HG02852 (cell line): ENCODE measurements around the gene MED14.
A peak's percentile ranks its signal among the peaks of the same experiment; 100 is the strongest.
"Not testable (repeated sequence)": the region's sequence is repeated elsewhere in the genome, so short reads cannot be mapped to it uniquely, and the experiment has no call there.

Experiments
- ATAC-seq: cut with Tn5 transposase; IDR thresholded peaks from one replicate; pipeline ENCODE4 v1.9.1; 2021; ENCODE audit warnings: mild to moderate bottlenecking, moderate library complexity; ENCODE audit not compliant: unreplicated experiment

Gene MED14

GRCh38 chrX:40735325-40736169, at the start of gene MED14:
TSS of gene MED14 (minus strand) at chrX:40735542. CDS start at chrX:40735412, 130 bp downstream.
- ATAC-seq, result peak; percentile 90

DNA sequence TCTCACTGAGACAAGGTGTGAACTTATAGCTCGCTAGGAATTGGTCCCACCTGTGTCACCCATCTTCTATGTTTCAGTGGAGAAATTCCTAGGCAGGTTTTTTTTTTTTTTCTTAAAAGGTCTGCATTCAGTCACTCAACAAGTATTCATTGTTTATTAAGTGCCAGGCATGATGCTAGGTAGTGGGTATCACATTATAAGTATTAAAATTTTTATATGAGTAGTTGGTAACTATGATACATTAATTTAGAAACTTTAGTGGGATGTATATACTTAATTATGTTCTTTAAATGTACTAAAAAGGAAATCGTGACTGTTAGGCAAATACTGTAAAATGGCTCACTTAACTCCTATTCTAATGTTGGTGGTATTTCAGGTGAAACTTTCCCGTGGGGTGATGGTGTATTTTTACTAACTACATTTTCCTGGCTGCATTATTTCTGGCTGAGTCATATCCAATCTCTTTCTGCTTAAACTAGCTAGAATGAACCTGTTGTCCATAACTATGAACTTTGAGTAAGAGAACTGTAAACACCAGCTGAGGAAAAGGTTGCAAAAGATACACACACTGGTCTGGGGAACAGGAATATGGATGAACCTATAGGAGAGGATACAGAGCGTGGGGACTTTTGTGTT, 49.3 kb upstream of the MED14 start:
- no peak for ATAC-seq

DNA sequence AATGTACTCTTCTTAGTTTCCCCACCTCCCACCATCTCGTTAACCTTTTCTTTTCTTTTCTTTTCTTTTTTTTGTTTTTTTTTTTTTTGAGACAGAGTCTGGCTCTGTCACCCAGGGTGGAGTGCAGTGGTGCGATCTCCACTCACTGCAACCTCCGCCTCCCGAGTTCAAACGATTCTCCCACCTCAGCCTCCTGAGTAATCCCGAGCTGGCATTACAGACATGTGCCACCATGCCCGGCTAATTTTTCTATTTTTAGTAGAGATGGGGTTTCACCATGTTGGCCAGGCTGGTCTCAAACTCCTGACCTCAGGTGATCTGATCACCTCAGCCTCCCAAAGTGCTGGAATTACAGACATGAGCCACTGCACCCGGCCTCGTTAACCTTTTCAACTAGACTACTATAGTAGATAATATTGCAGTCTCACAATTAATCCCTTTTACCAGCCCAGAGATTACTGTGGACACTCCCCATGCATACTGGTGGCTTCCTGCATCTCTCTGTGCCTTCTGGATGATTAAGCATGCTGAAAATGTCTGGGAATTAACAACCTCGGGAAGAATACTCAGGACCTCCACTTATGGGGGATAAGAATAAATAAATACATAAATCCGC, 47.4 kb upstream of the MED14 start:
- not testable (repeated sequence) for ATAC-seq

GRCh38 chrX:40780951-40781350, 45.6 kb upstream of the MED14 start:
- no peak for ATAC-seq

DNA sequence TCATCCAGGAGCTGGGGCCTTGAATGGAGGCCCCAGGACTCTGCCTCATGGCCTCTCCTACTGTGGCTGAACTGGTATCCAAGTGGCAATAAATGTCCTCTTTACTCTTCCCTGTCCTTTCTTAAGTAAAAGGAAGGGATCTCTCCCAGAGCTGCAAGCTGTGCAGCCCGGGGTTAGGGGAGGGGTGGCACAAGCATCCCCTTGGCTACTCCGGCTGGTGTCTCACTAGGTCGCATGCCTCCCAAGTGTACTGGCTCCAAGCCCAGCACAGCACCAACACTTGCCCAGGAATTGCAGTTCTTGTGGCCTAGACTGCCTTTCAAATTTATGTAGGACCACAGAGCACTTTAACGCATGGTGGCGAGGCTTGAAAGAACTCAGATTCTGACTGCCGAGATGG, 44.7 kb upstream of the MED14 start:
- no peak for ATAC-seq

DNA sequence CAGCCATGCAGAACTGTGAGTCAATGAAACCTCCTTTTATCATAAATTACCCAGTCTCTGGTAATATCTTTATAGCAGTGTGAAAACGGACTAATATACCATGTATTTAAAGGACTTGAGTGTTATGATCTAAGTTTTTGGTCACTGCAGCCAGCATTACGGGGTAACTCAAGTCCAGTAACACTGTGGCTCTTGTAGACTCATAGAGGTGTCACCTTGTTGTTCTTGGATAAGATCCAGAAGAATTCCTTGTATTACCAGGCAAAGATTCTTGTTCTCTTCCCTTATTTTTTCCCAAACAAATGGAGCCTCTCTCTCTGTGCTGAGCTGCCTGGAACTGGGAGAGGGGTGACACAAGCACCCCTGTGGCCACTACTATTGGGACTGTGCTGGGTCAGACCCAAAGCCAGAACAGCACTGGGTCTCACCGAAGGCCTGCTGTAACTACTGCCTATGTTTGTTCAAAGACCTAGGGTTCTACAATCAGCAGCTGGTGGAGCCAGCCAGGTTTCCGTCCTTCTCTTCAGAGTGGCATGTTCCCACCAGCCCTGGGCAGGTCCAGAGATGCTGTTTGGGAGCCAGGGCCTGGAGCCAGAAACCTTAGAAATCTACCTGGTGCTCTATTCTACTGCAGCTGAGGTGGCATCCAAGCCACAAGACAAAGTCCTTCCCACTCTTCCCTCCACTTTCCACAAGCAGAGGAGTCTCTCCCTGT, 43.7 kb upstream of the MED14 start:
- no peak for ATAC-seq

GRCh38 chrX:40773809-40774208, 38.5 kb upstream of the MED14 start:
- ATAC-seq, result no peak

DNA sequence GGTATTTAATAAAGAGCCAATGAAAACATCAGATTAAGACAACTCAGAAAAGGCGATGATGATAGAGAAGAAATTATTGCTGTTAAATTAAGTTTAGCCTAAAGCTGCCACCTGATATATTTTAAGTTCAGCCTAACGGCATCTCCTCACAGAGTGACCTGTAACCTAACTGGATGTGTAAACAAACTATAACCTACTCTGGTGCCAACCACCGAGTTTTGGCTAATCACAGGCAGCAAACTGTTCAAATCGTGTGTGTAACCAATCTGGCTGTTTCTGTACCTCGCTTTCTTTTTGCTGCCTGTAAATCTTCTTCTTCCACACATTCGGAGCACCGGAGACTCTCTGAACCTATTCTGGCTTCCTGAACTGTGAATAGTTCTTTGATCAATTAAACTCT, 37.8 kb upstream of the MED14 start:
- ATAC-seq, result no peak

DNA sequence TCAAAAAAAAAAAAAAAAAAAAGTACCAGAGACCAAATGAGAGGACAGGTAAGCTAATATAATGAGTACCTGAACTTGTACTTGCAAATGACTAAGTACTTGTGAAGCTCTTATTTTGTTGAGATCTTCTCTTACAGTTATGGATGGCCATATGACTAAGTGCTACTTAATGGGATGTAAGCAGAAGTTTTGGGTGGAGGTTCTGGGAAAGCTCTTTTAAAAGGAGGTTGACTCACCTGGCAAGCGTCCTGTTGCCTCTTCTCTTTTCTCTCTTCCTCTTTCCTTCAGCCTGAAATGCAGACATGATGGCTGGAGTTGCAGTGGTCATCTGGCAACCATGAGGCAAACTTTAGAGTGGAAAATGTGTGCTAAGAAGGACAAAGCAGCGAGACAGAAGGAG, 36.9 kb upstream of the MED14 start:
- ATAC-seq, result no peak

GRCh38 chrX:40761762-40762161, 26.4 kb upstream of the MED14 start:
- ATAC-seq, result no peak

DNA sequence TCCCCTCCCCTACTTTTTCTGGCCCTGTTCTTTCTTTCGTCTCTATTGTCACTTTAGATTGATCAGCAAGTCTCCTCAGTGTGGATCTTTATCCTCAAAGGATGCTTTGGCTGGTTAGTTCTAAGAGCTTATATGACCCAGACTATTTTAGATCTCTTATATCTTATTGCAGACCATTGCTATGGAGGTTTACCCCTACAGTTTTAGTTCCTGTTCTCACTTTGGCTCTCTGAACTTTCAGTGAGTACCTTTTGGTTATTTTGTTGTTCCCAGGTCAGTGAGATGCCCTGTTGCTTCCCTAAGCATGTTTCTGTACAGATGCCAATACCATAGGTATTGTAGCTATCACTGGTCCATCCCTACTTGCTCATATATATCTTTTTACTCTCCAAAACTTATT, 24.0 kb upstream of the MED14 start:
- ATAC-seq, result no peak

DNA sequence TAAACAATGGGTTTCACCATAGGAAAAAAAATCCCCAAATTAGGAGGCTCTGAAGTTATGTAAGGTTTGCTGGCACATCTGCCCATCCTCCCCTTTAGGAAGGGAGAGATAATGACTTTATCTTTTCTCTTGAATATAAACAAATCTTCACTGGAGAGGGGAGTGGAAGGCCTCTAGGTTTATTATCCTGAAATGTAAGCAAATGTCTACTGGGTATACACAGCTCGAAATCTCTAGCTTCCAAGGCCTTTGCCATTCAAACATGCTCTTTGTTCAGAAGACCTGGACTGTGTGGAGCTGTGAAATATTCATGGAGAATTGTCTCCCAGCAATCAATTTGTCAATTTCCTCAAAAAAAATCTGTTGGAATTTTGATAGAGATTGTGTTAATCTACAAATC, 21.7 kb upstream of the MED14 start:
- no peak for ATAC-seq

DNA sequence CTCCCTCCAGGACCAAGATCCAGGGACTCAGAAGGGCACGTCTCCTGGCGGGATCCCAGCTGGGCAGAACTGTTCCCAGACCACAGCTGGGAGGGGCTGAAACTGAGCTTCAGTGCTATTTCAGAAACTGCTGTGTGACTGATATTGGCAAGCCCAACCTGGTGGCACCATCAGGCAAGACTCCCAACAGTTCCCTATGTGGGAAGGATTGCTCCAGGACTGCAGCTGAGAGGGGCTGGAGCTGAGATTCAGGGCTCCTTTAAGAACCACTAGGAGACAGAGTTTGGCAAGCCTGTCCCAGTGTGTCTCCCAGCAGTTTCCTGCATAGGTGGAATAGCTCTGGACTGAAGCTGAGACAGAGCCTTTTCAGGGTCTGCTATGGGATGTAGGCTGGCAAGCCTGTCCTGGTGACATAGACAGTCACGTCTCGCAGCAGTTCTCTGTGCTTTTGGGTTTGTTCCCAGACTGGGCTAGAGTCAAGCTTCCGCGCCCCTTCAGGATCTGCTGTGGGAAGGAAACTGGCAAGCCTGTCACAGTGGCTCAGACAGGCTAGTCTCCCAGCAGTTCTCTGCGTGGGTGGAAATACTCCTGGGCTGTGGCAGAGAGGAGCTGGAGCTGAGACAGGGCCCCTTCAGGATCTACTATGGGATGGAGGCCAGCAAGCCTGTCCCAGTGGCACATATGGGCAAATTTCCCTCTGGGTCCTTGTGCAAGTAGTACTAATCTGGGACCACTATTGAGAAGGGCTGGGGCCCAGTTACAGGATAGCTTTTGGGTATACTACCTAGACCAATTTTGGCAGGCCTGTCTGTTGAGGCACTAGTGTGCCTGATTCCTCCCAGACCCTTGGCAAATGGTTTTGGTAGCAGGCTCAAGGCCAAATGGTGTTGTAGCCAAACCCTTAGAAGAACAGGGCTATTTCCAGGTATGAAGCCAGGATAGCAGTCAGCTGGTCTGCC, 20.2 kb upstream of the MED14 start:
- ATAC-seq, result no peak

DNA sequence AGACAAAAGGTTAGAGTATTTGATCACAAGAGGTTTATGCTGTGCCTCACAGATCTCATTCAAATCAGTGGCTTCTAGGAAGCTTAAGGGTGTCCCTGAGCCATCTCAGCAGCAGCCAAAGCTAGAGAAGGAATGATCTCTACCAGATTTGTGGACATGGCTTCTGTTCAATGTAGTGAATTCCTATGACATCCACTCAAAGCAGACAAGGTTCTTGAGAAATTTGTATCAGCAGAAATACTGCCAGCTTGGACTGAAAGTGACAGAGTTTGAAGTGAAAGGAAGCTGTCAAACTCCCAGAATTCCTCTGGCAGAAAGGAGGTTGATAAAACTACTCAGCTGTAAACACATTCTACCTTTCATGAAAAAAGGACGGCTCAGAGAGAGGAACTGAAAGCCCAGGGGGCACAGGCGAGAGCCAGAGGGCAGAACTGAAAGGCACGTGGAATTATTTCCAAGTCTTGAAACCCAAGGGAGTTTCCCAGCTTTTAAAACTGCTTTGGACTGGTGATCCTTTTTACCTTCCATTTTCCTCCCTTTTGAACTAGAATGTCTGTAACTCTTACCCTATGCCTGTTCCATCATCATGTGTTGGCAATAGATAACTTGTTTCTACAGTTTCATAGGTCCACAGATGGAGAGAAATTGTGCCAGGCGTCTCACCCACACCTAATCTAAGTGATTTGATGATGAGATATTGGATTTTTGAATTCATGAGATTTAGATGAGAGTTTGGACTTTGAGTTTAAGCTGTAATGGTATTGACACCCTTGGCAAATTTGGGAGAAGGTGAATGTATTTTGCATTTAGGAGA, 14.5 kb upstream of the MED14 start:
- ATAC-seq, result peak; percentile 52

- ATAC-seq, result no peak
Measured at GRCh38 chrX:40748977-40749376, 13.6 kb upstream of the MED14 start.

DNA sequence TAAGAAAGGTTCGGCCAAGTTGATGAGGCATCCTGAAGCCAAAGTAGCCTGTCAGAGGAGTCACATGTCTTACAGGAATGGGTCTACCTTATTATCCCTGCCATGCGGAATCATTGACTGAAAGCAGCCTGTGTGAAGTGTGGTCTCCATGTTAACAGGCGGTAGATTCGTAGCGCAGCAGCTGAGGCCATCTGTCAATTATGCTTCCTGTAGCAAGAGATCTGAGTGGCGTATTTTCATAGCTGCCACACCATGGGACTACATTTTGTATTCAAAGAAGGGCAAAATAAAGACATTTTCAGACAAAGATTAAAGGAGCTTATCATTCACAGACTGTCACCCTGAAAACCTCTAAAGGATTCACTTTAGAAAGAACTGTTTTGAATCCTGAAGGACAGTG, 11.2 kb upstream of the MED14 start:
- ATAC-seq, result no peak

- ATAC-seq, result peak; percentile 9
Measured at GRCh38 chrX:40736170-40736505, 796 bp upstream of the MED14 start.

DNA sequence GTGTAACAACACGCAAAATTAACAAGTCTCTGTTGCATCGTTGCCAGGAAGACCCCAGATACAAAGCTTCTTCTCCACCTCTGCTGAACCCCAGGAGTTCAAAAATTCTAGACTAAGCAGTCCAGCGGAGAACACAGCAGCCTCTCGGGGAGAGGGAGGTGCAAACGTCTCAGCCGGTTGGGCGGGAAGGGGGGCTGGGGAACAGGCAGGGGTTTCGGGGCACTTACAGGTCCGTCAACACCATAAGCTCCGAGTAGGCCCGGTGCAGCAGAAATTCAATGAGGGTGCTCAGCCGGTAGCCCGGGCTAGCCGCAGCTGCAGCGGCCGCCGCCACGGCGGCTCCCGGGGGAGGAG, 394 bp downstream of the MED14 start:
- peak; percentile 20 for ATAC-seq

- ATAC-seq, result no peak
Measured at GRCh38 chrX:40733706-40734105, 1.6 kb downstream of the MED14 start.

DNA sequence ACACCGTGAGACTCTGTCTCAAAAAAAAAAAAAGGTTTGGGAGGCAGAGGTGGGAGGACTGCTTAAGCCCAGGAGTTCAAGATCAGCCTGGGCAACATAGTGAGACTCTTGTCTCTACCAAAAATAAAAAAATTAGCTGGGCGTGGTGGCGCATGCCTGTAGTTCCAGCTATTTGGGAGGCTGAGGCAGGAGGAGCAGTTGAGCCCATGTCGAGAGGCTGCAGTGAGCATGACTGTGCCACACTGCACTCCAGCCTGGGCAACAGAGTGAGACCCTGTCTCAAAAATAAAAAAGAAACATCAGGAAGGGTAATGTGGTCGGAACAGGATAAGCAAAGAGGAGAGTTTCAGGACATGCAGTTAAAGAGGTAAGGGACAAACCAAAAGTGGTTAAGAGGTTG, 2.8 kb downstream of the MED14 start:
- not testable (repeated sequence) for ATAC-seq
